ENCODE data around the gene RIC3.

Gene RIC3

GRCh38 chr11:8063324-8063723, 105.5 kb downstream of the RIC3 start:
- TF ChIP-seq CTCF (IDR thresholded peaks at IDR 0.05; ENCODE audit: extremely low read depth, insufficient read depth, missing control alignments) = no peak
- DNase-seq (ENCODE audit: low spot score) = no peak
- in situ Hi-C loops (cut with MboI; ENCODE audit: low pct_unique_long_range_greater_than_20kb, low sequenced_read_pairs, unreplicated experiment) = no loop called here

GRCh38 chr11:8062781-8063257, 106.0 kb downstream of the RIC3 start:
- TF ChIP-seq CTCF (IDR thresholded peaks at IDR 0.05; ENCODE audit: extremely low read depth, insufficient read depth, missing control alignments) = no peak
- in situ Hi-C loops (cut with MboI; ENCODE audit: low pct_unique_long_range_greater_than_20kb, low sequenced_read_pairs, unreplicated experiment) = no loop called here

GRCh38 chr11:8061555-8062428, 107.0 kb downstream of the RIC3 start:
- no peak for DNase-seq (ENCODE audit: low spot score)
- in situ Hi-C loops (cut with MboI; ENCODE audit: low pct_unique_long_range_greater_than_20kb, low sequenced_read_pairs, unreplicated experiment) = no loop called here
- no peak for TF ChIP-seq CTCF (IDR thresholded peaks at IDR 0.05; ENCODE audit: extremely low read depth, insufficient read depth, missing control alignments)

More at GRCh38 chr11:8062781-8063257, 106.0 kb downstream of the RIC3 start:
- DNase-seq (ENCODE audit: low spot score) = no peak

- in situ Hi-C loops (cut with MboI; ENCODE audit: low pct_unique_long_range_greater_than_20kb, low sequenced_read_pairs, unreplicated experiment) = no loop called here
- DNase-seq (ENCODE audit: low spot score) = no peak
- no peak for TF ChIP-seq CTCF (IDR thresholded peaks at IDR 0.05; ENCODE audit: extremely low read depth, insufficient read depth, missing control alignments)
Measured at GRCh38 chr11:8060801-8061554, 107.8 kb downstream of the RIC3 start.

GRCh38 chr11:8060146-8060719, 108.6 kb downstream of the RIC3 start:
- in situ Hi-C loops (cut with MboI; ENCODE audit: low pct_unique_long_range_greater_than_20kb, low sequenced_read_pairs, unreplicated experiment) = no loop called here
- no peak for DNase-seq (ENCODE audit: low spot score)
- no peak for TF ChIP-seq CTCF (IDR thresholded peaks at IDR 0.05; ENCODE audit: extremely low read depth, insufficient read depth, missing control alignments)

GRCh38 chr11:8059571-8060011, 109.2 kb downstream of the RIC3 start:
- no peak for DNase-seq (ENCODE audit: low spot score)
- in situ Hi-C loops (cut with MboI; ENCODE audit: low pct_unique_long_range_greater_than_20kb, low sequenced_read_pairs, unreplicated experiment) = no loop called here
- TF ChIP-seq CTCF (IDR thresholded peaks at IDR 0.05; ENCODE audit: extremely low read depth, insufficient read depth, missing control alignments) = no peak

All from GM13977 (cell line).